Neuronal stem cell (in vitro differentiated cells): Measurements from ENCODE around the gene ANKRD62.

ENCODE experiments used
- DNase-seq: peaks from one replicate; pipeline ENCODE4 v3.0.0-alpha.2; 2013; ENCODE audit warnings: low spot score
- H2AFZ ChIP-seq: one replicate; pipeline ENCODE4 v1.6.1; 2013; ENCODE audit warnings: mild to moderate bottlenecking, low read length, inconsistent platforms
- H2AK5ac ChIP-seq: 2 replicates; pipeline ENCODE4 v1.6.1; 2013; ENCODE audit warnings: low read depth, mild to moderate bottlenecking, inconsistent platforms, low read length, moderate library complexity, mixed read lengths
- H2BK120ac ChIP-seq: 2 replicates; pipeline ENCODE4 v1.6.1; 2013; ENCODE audit warnings: low read depth, mild to moderate bottlenecking, inconsistent platforms, low read length, moderate library complexity, mixed read lengths
- H2BK12ac ChIP-seq: one replicate; pipeline ENCODE4 v1.6.1; 2013; ENCODE audit warnings: low read length, inconsistent platforms
- H2BK15ac ChIP-seq: 2 replicates; pipeline ENCODE4 v1.6.1; 2013; ENCODE audit warnings: mild to moderate bottlenecking, low read length, inconsistent platforms, mixed read lengths
- H2BK5ac ChIP-seq: one replicate; pipeline ENCODE4 v1.6.1; 2013; ENCODE audit warnings: inconsistent platforms, mild to moderate bottlenecking, low read length, moderate library complexity
- H3K14ac ChIP-seq: one replicate; pipeline ENCODE4 v1.6.1; 2013; ENCODE audit warnings: low read length, inconsistent platforms
- H3K18ac ChIP-seq: 2 replicates; pipeline ENCODE4 v1.6.1; 2013; ENCODE audit warnings: low read length, inconsistent platforms
- H3K23ac ChIP-seq: 2 replicates; pipeline ENCODE4 v1.6.1; 2013; ENCODE audit warnings: low read depth, mild to moderate bottlenecking, mixed read lengths, low read length, inconsistent platforms; ENCODE audit not compliant: poor library complexity
- H3K27ac ChIP-seq: replicated peaks from 3 replicates; pipeline ENCODE4 v1.5.1; 2013; ENCODE audit warnings: low read length, inconsistent platforms
- H3K27me3 ChIP-seq, 3 experiments: 2 replicates each; pipeline ENCODE4 v1.6.1; 2013; ENCODE audit warnings: low read length in 3 of 3, mild to moderate bottlenecking in 2 of 3, inconsistent platforms in 1 of 3, low read depth in 1 of 3, mixed read lengths in 1 of 3, moderate library complexity in 1 of 3; ENCODE audit not compliant: control insufficient read depth in 3 of 3, insufficient read depth in 3 of 3
- H3K36me3 ChIP-seq, 2 donors: replicated peaks in 1 of 2; 2 replicates each; pipeline ENCODE4 v1.6.1; 2013; ENCODE audit warnings: low read length in 2 of 2; ENCODE audit not compliant: control insufficient read depth in 2 of 2, insufficient read depth in 2 of 2
- H3K4ac ChIP-seq: 2 replicates; pipeline ENCODE4 v1.6.1; 2013; ENCODE audit warnings: inconsistent platforms, mild to moderate bottlenecking, low read length, moderate library complexity
- H3K4me1 ChIP-seq, 2 donors: 1 replicate in 1 of 2; 2 replicates in 1 of 2; pipeline ENCODE4 v1.6.1; 2013; ENCODE audit warnings: low read length in 2 of 2, low read depth in 1 of 2; ENCODE audit not compliant: control insufficient read depth in 2 of 2, insufficient read depth in 1 of 2
- H3K4me2 ChIP-seq: one replicate; pipeline ENCODE4 v1.6.1; 2013; ENCODE audit warnings: mild to moderate bottlenecking, low read length, inconsistent platforms; ENCODE audit not compliant: insufficient read depth, poor library complexity, severe bottlenecking
- H3K4me3 ChIP-seq, 2 donors: 2 replicates each; pipeline ENCODE4 v1.5.1; 2013; ENCODE audit warnings: low read length in 2 of 2, mild to moderate bottlenecking in 2 of 2, inconsistent platforms in 1 of 2, moderate library complexity in 1 of 2
- H3K79me1 ChIP-seq: one replicate; pipeline ENCODE4 v1.6.1; 2013; ENCODE audit warnings: low read depth, mild to moderate bottlenecking, inconsistent platforms, low read length, moderate library complexity
- H3K9ac ChIP-seq: one replicate; pipeline ENCODE4 v1.6.1; 2013; ENCODE audit warnings: mild to moderate bottlenecking, low read depth, low read length, inconsistent platforms; ENCODE audit not compliant: poor library complexity
- H3K9me3 ChIP-seq, 2 donors: replicated peaks in 1 of 2; 2 replicates each; pipeline versions ENCODE3 to v1.6.1; 2013; ENCODE audit warnings: low read length in 2 of 2, mild to moderate bottlenecking in 2 of 2, inconsistent platforms in 1 of 2, low read depth in 1 of 2, mixed read lengths in 1 of 2, moderate library complexity in 1 of 2; ENCODE audit not compliant: control insufficient read depth in 2 of 2, insufficient read depth in 1 of 2
- H4K8ac ChIP-seq: one replicate; pipeline ENCODE4 v1.6.1; 2013; ENCODE audit warnings: low read depth, mild to moderate bottlenecking, inconsistent platforms, low read length, moderate library complexity
- H4K91ac ChIP-seq: one replicate; pipeline ENCODE4 v1.6.1; 2013; ENCODE audit warnings: low read length, low read depth, mild to moderate bottlenecking, inconsistent platforms; ENCODE audit not compliant: poor library complexity
- WGBS, 2 donors: extraction: QIAGEN DNeasy Blood & Tissue Kit; methylation state at CpG; one replicate each; pipeline ENCODE4 v1.1.7; 2013; ENCODE audit warnings: missing lambda C conversion rate in 2 of 2, mixed read lengths in 1 of 2; ENCODE audit not compliant: insufficient read length in 2 of 2, insufficient replicate concordance in 1 of 2; ENCODE audit errors: extremely low coverage in 2 of 2; 5-methylcytosine and 5-hydroxymethylcytosine counted together

Gene ANKRD62

GRCh38 chr18:12085136-12085535 is 8.5 kb upstream of the ANKRD62 start:
- no peak overlapping the region for H3K9ac ChIP-seq
- no peak for DNase-seq
- H3K9me3 ChIP-seq, result peaks cover 0 to 2% of the 10 kb centered on the region in 2 donors
- no CpG with 5 or more reads among the region's 13 CpGs for WGBS, 2 donors
- H3K4me2 ChIP-seq, result no peak overlapping the region
- no peak overlapping the region for H2AFZ ChIP-seq
- H2BK120ac ChIP-seq, result no peak overlapping the region
- H3K4me1 ChIP-seq, result no peaks in the 10 kb centered on the region
- H2BK12ac ChIP-seq, result peak overlapping the region; percentile 41
- no peak overlapping the region for H2BK5ac ChIP-seq
- H3K18ac ChIP-seq, result peak overlapping the region; percentile 71
- H3K4me3 ChIP-seq, result no peak overlapping the region
- H3K27ac ChIP-seq, result no peak overlapping the region
- peak overlapping the region; percentile 37 for H2AK5ac ChIP-seq
- no peak overlapping the region for H2BK15ac ChIP-seq
- H3K27me3 ChIP-seq, result peaks cover 0 to 9% (median 0%) of the 10 kb centered on the region in 3 experiments
- peak overlapping the region; percentile 71 for H3K14ac ChIP-seq
- no peak overlapping the region for H3K4ac ChIP-seq
- no peaks in the 10 kb centered on the region for H3K79me1 ChIP-seq
- H4K8ac ChIP-seq, result no peak overlapping the region
- no peak overlapping the region for H4K91ac ChIP-seq
- peak overlapping the region; percentile 91 for H3K23ac ChIP-seq
- H3K36me3 ChIP-seq, result no peaks in the 10 kb centered on the region

GRCh38 chr18:12085786-12086185 is 7.9 kb upstream of the ANKRD62 start:
- no peak overlapping the region for H3K18ac ChIP-seq
- no peak overlapping the region for H2BK120ac ChIP-seq
- H2BK15ac ChIP-seq, result no peak overlapping the region
- H2BK12ac ChIP-seq, result no peak overlapping the region
- no peak overlapping the region for H2AFZ ChIP-seq
- peaks cover 0 to 2% of the 10 kb centered on the region in 2 donors for H3K9me3 ChIP-seq
- no peak overlapping the region for H3K4me2 ChIP-seq
- H3K23ac ChIP-seq, result no peak overlapping the region
- no peak overlapping the region for H4K8ac ChIP-seq
- H4K91ac ChIP-seq, result peak overlapping the region; percentile 53
- no CpG with 5 or more reads among the region's 4 CpGs for WGBS, 2 donors
- H3K36me3 ChIP-seq, result no peaks in the 10 kb centered on the region
- no peaks in the 10 kb centered on the region for H3K4me1 ChIP-seq
- no peaks in the 10 kb centered on the region for H3K79me1 ChIP-seq
- H3K14ac ChIP-seq, result peak overlapping the region; percentile 71
- H3K27me3 ChIP-seq, result peaks cover 0 to 9% (median 0%) of the 10 kb centered on the region in 3 experiments
- H2AK5ac ChIP-seq, result peak overlapping the region; percentile 14
- H3K9ac ChIP-seq, result no peak overlapping the region
- no peak overlapping the region for H3K4ac ChIP-seq
- no peak for DNase-seq
- H3K27ac ChIP-seq, result no peak overlapping the region
- H2BK5ac ChIP-seq, result no peak overlapping the region
- H3K4me3 ChIP-seq, result no peak overlapping the region

- Histone ChIP-seq H3K79me1 (no peaks in the 10 kb centered on the region), H3K27ac (no peak overlapping the region), H3K27me3 (peaks cover 0 to 9% (median 0%) of the 10 kb centered on the region in 3 experiments), H3K36me3 (no peaks in the 10 kb centered on the region), H4K8ac (no peak overlapping the region), H2BK120ac (no peak overlapping the region), H2BK5ac (no peak overlapping the region), H4K91ac (no peak overlapping the region), H3K18ac (no peak overlapping the region), H3K14ac (peak overlapping the region; percentile 1), H3K4me1 (no peaks in the 10 kb centered on the region), H2AK5ac (peak overlapping the region; percentile 17), H3K23ac (peak overlapping the region; percentile 37), H3K9ac (no peak overlapping the region), H2BK15ac (no peak overlapping the region), H3K4me2 (no peak overlapping the region), H3K4me3 (no peak overlapping the region), H3K9me3 (peaks cover 0 to 2% of the 10 kb centered on the region in 2 donors), H2AFZ (no peak overlapping the region), H3K4ac (no peak overlapping the region), H2BK12ac (no peak overlapping the region)
- no peak for DNase-seq
- WGBS, 2 donors, result no CpG with 5 or more reads among the region's 5 CpGs
Measured at GRCh38 chr18:12086249-12086648, 7.4 kb upstream of the ANKRD62 start.

GRCh38 chr18:12086677-12087470 is 6.8 kb upstream of the ANKRD62 start:
- Histone ChIP-seq H2BK12ac (no peak overlapping the region), H3K4me3 (no peak overlapping the region), H3K14ac (peak overlapping the region; percentile 47), H3K18ac (peak overlapping the region; percentile 74), H2BK15ac (no peak overlapping the region), H3K36me3 (no peaks in the 10 kb centered on the region), H4K8ac (peak overlapping the region; percentile 20), H4K91ac (no peak overlapping the region), H3K4ac (no peak overlapping the region), H2AK5ac (peak overlapping the region; percentile 75), H3K4me1 (no peaks in the 10 kb centered on the region), H3K23ac (peak overlapping the region; percentile 98), H3K27ac (no peak overlapping the region), H3K27me3 (peaks cover 0 to 9% (median 0%) of the 10 kb centered on the region in 3 experiments), H3K79me1 (no peaks in the 10 kb centered on the region), H3K4me2 (no peak overlapping the region), H2BK5ac (no peak overlapping the region), H2AFZ (no peak overlapping the region), H2BK120ac (no peak overlapping the region), H3K9me3 (peaks cover 0 to 2% of the 10 kb centered on the region in 2 donors), H3K9ac (peak overlapping the region; percentile 60)
- DNase-seq, result no peak
- WGBS, 2 donors, result no CpG with 5 or more reads among the region's 18 CpGs
